Vagina (tissue), 2 donors: ENCODE measurements around the gene USP6NL. TPM values are rescaled to one million over a fixed set of nuclear protein-coding genes. Genes with fewer than 3 reads are reported as not detected.
A peak's percentile ranks its signal among the peaks of the same experiment; 100 is the strongest.

Experiments
- DNase-seq, 2 donors: peaks; one replicate each; pipeline ENCODE4 v3.0.0-alpha.2; 2017; ENCODE audit errors: extremely low spot score in 2 of 2
- H3K27ac ChIP-seq: fragments of 200-600 bp; sonication (generic); one replicate; pipeline ENCODE4 v1.5.1; 2019
- H3K27me3 ChIP-seq: fragments of 200-600 bp; sonication (generic); one replicate; pipeline ENCODE4 v1.5.1; 2019
- H3K36me3 ChIP-seq, 2 donors: fragments of 200-600 bp; sonication (generic); one replicate each; pipeline ENCODE4 v1.5.1; 2017 to 2019
- H3K4me1 ChIP-seq: fragments of 200-600 bp; sonication (generic); one replicate; pipeline ENCODE4 v1.5.1; 2019
- H3K4me3 ChIP-seq, 2 donors: fragments of 200-600 bp; sonication (generic); 1 replicate in 1 of 2; 2 replicates in 1 of 2; pipeline ENCODE4 v1.5.1; 2016 to 2019
- H3K9me3 ChIP-seq: fragments of 200-600 bp; sonication (generic); one replicate; pipeline ENCODE4 v1.5.1; 2019
- CTCF ChIP-seq, 3 experiments: fragments of 450-650 bp in 2 of 3; fragments of 200-600 bp in 1 of 3; sonication (generic) in 1 of 3; IDR thresholded peaks; one replicate each; pipeline ENCODE4 v1.5.1; 2017 to 2019; ENCODE audit warnings: antibody characterized with exemption in 3 of 3, mild to moderate bottlenecking in 2 of 3, moderate library complexity in 2 of 3
- POLR2A ChIP-seq, 2 donors: fragments of 450-650 bp; IDR thresholded peaks; one replicate each; pipeline ENCODE4 v1.6.1; 2017; ENCODE audit warnings: antibody characterized with exemption in 2 of 2, mild to moderate bottlenecking in 2 of 2, moderate library complexity in 2 of 2
- POLR2AphosphoS5 ChIP-seq, 2 donors: sonication (generic); formaldehyde crosslinking; IDR thresholded peaks; one replicate each; pipeline ENCODE4 v1.9.0; 2017; ENCODE audit warnings: antibody characterized with exemption in 2 of 2, mild to moderate bottlenecking in 2 of 2, low read depth in 1 of 2; ENCODE audit not compliant: insufficient read depth in 1 of 2
- intact Hi-C: fragments of 100-400 bp; cut with DNase I; formaldehyde crosslinking; loops from one replicate; pipeline ENCODE4 v1.15.1; 2023
- total RNA-seq: library from RNA; depleted of rRNA; stranded (reverse); fragments of >200 nt; gene quantifications from one replicate; pipeline ENCODE4 v1.2.3, GENCODE V29; 2016

Gene USP6NL
- total RNA-seq, 1 donor from 2014 or later, result 23.3 TPM

- Histone ChIP-seq H3K4me3 (no peak overlapping the region), H3K36me3 (no peaks in the 10 kb centered on the region), H3K4me1 (no peaks in the 10 kb centered on the region), H3K27me3 (no peaks in the 10 kb centered on the region), H3K27ac (no peak overlapping the region), H3K9me3 (no peaks in the 10 kb centered on the region)
- TF ChIP-seq CTCF (IDR thresholded peaks at IDR 0.05) (no peak), POLR2A (IDR thresholded peaks at IDR 0.05) (no peak), POLR2AphosphoS5 (IDR thresholded peaks at IDR 0.05; ENCODE audit: insufficient read depth in 1 of 2, low read depth in 1 of 2) (no peak)
- DNase-seq, result no peak
- intact Hi-C loops, result no loop called here
Measured at GRCh38 chr10:11443468-11444154, 167.8 kb downstream of the USP6NL start.

- intact Hi-C loops, result no loop called here
- TF ChIP-seq CTCF (IDR thresholded peaks at IDR 0.05), result no peak
- TF ChIP-seq POLR2A (IDR thresholded peaks at IDR 0.05), result no peak
- TF ChIP-seq POLR2AphosphoS5 (IDR thresholded peaks at IDR 0.05; ENCODE audit: insufficient read depth in 1 of 2, low read depth in 1 of 2), result no peak
- H3K27me3 ChIP-seq, result no peaks in the 10 kb centered on the region
- no peaks in the 10 kb centered on the region for H3K9me3 ChIP-seq
- H3K4me3 ChIP-seq, result no peak overlapping the region
- H3K36me3 ChIP-seq, result no peaks in the 10 kb centered on the region
- no peak overlapping the region for H3K27ac ChIP-seq
- H3K4me1 ChIP-seq, result no peaks in the 10 kb centered on the region
- DNase-seq, result peak in 1 of 2 donors; percentile 64
Measured at GRCh38 chr10:11442001-11442773, 169.3 kb downstream of the USP6NL start.

- Histone ChIP-seq H3K4me1 (no peaks in the 10 kb centered on the region), H3K9me3 (no peaks in the 10 kb centered on the region), H3K27me3 (no peaks in the 10 kb centered on the region), H3K4me3 (no peak overlapping the region), H3K36me3 (no peaks in the 10 kb centered on the region), H3K27ac (no peak overlapping the region)
- TF ChIP-seq POLR2A (IDR thresholded peaks at IDR 0.05) (no peak), POLR2AphosphoS5 (IDR thresholded peaks at IDR 0.05; ENCODE audit: insufficient read depth in 1 of 2, low read depth in 1 of 2) (no peak), CTCF (IDR thresholded peaks at IDR 0.05) (no peak)
- DNase-seq, result peak in 1 of 2 donors; percentile 52
- intact Hi-C loops, result no loop called here
Measured at GRCh38 chr10:11441151-11441535, 170.3 kb downstream of the USP6NL start.

- no peak for TF ChIP-seq CTCF (IDR thresholded peaks at IDR 0.05)
- TF ChIP-seq POLR2A (IDR thresholded peaks at IDR 0.05), result no peak
- TF ChIP-seq POLR2AphosphoS5 (IDR thresholded peaks at IDR 0.05; ENCODE audit: insufficient read depth in 1 of 2, low read depth in 1 of 2), result no peak
- peak in 1 of 2 donors; percentile 56 for DNase-seq
- intact Hi-C loops, result no loop called here
Measured at GRCh38 chr10:11440250-11441150, 170.9 kb downstream of the USP6NL start.

More at GRCh38 chr10:11440250-11441150, 170.9 kb downstream of the USP6NL start:
- Histone ChIP-seq H3K4me1 (no peaks in the 10 kb centered on the region), H3K9me3 (no peaks in the 10 kb centered on the region), H3K27ac (no peak overlapping the region), H3K27me3 (no peaks in the 10 kb centered on the region), H3K36me3 (no peaks in the 10 kb centered on the region), H3K4me3 (no peak overlapping the region)
